HepG2 (cell line): ENCODE measurements around the gene PLEKHA3. TPM values are rescaled to one million over a fixed set of nuclear protein-coding genes. Genes with fewer than 3 reads are reported as not detected.

ENCODE experiments used
- ATAC-seq: fragments of 200-7000 bp; cut with Tn5 transposase; 3 replicates; pipeline ENCODE4 v1.9.1; 2020; ENCODE audit warnings: mild to moderate bottlenecking, moderate library complexity
- BruUV-seq: library from RNA; stranded (reverse); fragments of 400-500 nt; replicated peaks from 2 replicates; lab custom pipeline; 2021; lab: Mats Ljungman, UMichigan
- CTCF ChIA-PET: fragments of 300-600 bp; formaldehyde crosslinking; extraction: SDS; loops from one replicate; lab custom pipeline; 2021; ENCODE audit warnings: low total read pairs, inconsistent platforms, low intra/inter-chr PET ratio; lab: Yijun Ruan, JAX
- POLR2A ChIA-PET: fragments of 350-600 bp; sonication (Branson Sonifier 250); formaldehyde crosslinking; loops from one replicate; lab custom pipeline; 2020; ENCODE audit warnings: antibody characterized with exemption, inconsistent platforms; lab: Yijun Ruan, JAX
- DNase-seq: peaks from one replicate; pipeline ENCODE4 v3.0.0-alpha.2; 2015; ENCODE audit warnings: low spot score
- FAIRE-seq: peaks from 3 replicates; lab custom pipeline; 2011; peaks lifted over from hg19 to GRCh38; lab: Jason Lieb, UNC
- H2AFZ ChIP-seq: one replicate; pipeline ENCODE4 v1.6.1; 2011; ENCODE audit warnings: low read length, inconsistent platforms
- H3K27ac ChIP-seq: fragments of 300-600 bp; 3 replicates; pipeline ENCODE4 v1.8.0; 2011; ENCODE audit warnings: mixed run types, mild to moderate bottlenecking, mixed read lengths, low read length, inconsistent platforms; ENCODE audit not compliant: insufficient read depth; ENCODE audit errors: extremely low read length
- H3K27me3 ChIP-seq, 2 experiments: fragments of 200-600 bp in 1 of 2; 2 replicates in 1 of 2; 3 replicates in 1 of 2; pipeline versions ENCODE4 v1.6.0 to v1.8.0; 2011; ENCODE audit warnings: low read length in 2 of 2, mild to moderate bottlenecking in 2 of 2, moderate library complexity in 2 of 2, inconsistent platforms in 1 of 2; ENCODE audit not compliant: insufficient read depth in 2 of 2, control insufficient read depth in 1 of 2
- H3K36me3 ChIP-seq, 2 experiments: fragments of 200-600 bp in 1 of 2; replicated peaks in 1 of 2; 2 replicates in 1 of 2; 3 replicates in 1 of 2; pipeline versions ENCODE4 v1.5.1 to v1.8.0; 2011; ENCODE audit warnings: low read length in 2 of 2, inconsistent platforms in 1 of 2; ENCODE audit not compliant: insufficient read depth in 2 of 2, control insufficient read depth in 1 of 2
- H3K4me1 ChIP-seq: 2 replicates; pipeline ENCODE4 v1.5.1; 2012; ENCODE audit warnings: low read length, inconsistent platforms; ENCODE audit not compliant: insufficient read depth
- H3K4me2 ChIP-seq: 2 replicates; pipeline ENCODE4 v1.6.0; 2011; ENCODE audit warnings: low read depth, low read length, inconsistent platforms
- H3K4me3 ChIP-seq, 3 experiments: fragments of 200-600 bp in 1 of 3; sonication (generic), shearing (Covaris generic) in 1 of 3; replicated peaks in 1 of 3; 2 replicates each; pipeline ENCODE4 v1.5.1; 2011 to 2016; ENCODE audit warnings: low read length in 3 of 3, inconsistent platforms in 2 of 3, low read depth in 2 of 3, mild to moderate bottlenecking in 2 of 3, control low read depth in 1 of 3, mixed read lengths in 1 of 3; ENCODE audit not compliant: insufficient read depth in 1 of 3
- H3K79me2 ChIP-seq: one replicate; pipeline ENCODE4 v1.6.1; 2011; ENCODE audit warnings: low read length, inconsistent platforms; ENCODE audit not compliant: insufficient read depth
- H3K9ac ChIP-seq: 2 replicates; pipeline ENCODE4 v1.6.0; 2011; ENCODE audit warnings: mild to moderate bottlenecking, low read depth, low read length, inconsistent platforms; ENCODE audit not compliant: insufficient read depth
- H3K9me3 ChIP-seq: 2 replicates; pipeline ENCODE4 v1.5.1; 2012; ENCODE audit warnings: mild to moderate bottlenecking, low read length
- H4K20me1 ChIP-seq: 2 replicates; pipeline ENCODE4 v1.6.0; 2011; ENCODE audit warnings: inconsistent platforms, mild to moderate bottlenecking, low read length, moderate library complexity; ENCODE audit not compliant: insufficient read depth
- FOSL2 ChIP-seq: sonication (generic); formaldehyde crosslinking; IDR thresholded peaks from 2 replicates; pipeline ENCODE4 v1.4.0; 2020; ENCODE audit warnings: missing genetic modification reagents
- NCOR1 ChIP-seq: fragments of 200-600 bp; sonication (generic); IDR thresholded peaks from 2 replicates; pipeline ENCODE4 v1.7.0; 2017; ENCODE audit warnings: antibody characterized with exemption, low read length, borderline replicate concordance
- PHF21A ChIP-seq: sonication (generic); formaldehyde crosslinking; IDR thresholded peaks from 2 replicates; pipeline ENCODE4 v1.5.0; 2020; ENCODE audit warnings: mild to moderate bottlenecking, missing genetic modification reagents
- TCF7L2 ChIP-seq: IDR thresholded peaks from 2 replicates; pipeline ENCODE4 v1.6.1; 2011; ENCODE audit warnings: mild to moderate bottlenecking, low read depth, low read length, moderate library complexity
- ZNF101 ChIP-seq: sonication (generic); formaldehyde crosslinking; IDR thresholded peaks from 2 replicates; pipeline ENCODE4 v1.4.0; 2020; ENCODE audit warnings: mild to moderate bottlenecking, low read depth, missing genetic modification reagents, borderline replicate concordance
- ZNF7 ChIP-seq: IDR thresholded peaks from 2 replicates; pipeline ENCODE4 v1.6.1; 2016; ENCODE audit warnings: missing biosample characterization, missing genetic modification reagents
- ZNF768 ChIP-seq: sonication (generic); formaldehyde crosslinking; IDR thresholded peaks from 2 replicates; pipeline ENCODE4 v1.4.0; 2020; ENCODE audit warnings: missing genetic modification reagents
- WGBS: methylation state at CpG from one replicate; pipeline ENCODE4 v1.1.6; 2017; ENCODE audit warnings: low lambda C conversion rate; 5-methylcytosine and 5-hydroxymethylcytosine counted together
- in situ Hi-C: cut with HindIII; loops from 2 replicates; pipeline ENCODE4 v1.10.0; 2017; ENCODE audit warnings: low pct_unique_long_range_greater_than_20kb; ENCODE audit not compliant: extremely low pct_ligation_motif_present
- intact Hi-C: fragments of 100-400 bp; cut with micrococcal nuclease; formaldehyde crosslinking; loops from one replicate; pipeline ENCODE4 v1.10.0; 2022; ENCODE audit not compliant: unreplicated experiment
- polyA plus RNA-seq, 8 experiments: library from polyadenylated mRNA; depleted of rRNA in 3 of 8; stranded (reverse) in 7 of 8; unstranded in 1 of 8; fragments of >200 nt; fragmentation: Illumina TruSeq in 4 of 8; extraction: Trizol in 4 of 8; gene quantifications; 2 replicates each; pipeline versions ENCODE4 v1.2.1 to v1.2.3, GENCODE V29; 2011 to 2016; ENCODE audit warnings: low read depth in 4 of 8, missing spikeins in 1 of 8, mixed read lengths in 1 of 8; ENCODE audit not compliant: insufficient read depth in 1 of 8
- total RNA-seq, 5 experiments: library from RNA; depleted of rRNA; stranded (reverse); fragments of >200 nt; fragmentation: Illumina TruSeq; extraction: Trizol; gene quantifications; 2 replicates each; pipeline ENCODE4 v1.2.3, GENCODE V29; 2016; ENCODE audit warnings: low read depth in 1 of 5
- TF ChIP-seq, protein P1 (sequence below): sonication (generic); formaldehyde crosslinking; IDR thresholded peaks from 2 replicates; pipeline ENCODE4 v1.4.0; 2020; ENCODE audit warnings: mild to moderate bottlenecking, missing genetic modification reagents, borderline replicate concordance
- TF ChIP-seq, protein P2 (sequence below): sonication (generic); formaldehyde crosslinking; IDR thresholded peaks from 2 replicates; pipeline ENCODE4 v1.5.0; 2020; ENCODE audit warnings: missing genetic modification reagents
- TF ChIP-seq, protein P3 (sequence below): sonication (generic); formaldehyde crosslinking; conservative IDR thresholded peaks from 2 replicates; pipeline ENCODE4 v1.4.0; 2020; ENCODE audit warnings: missing genetic modification reagents

Gene PLEKHA3
- total and polyA plus RNA-seq, 2 of the 13 experiments (the other 11 are each of a cell fraction or from before 2014, with no cell fraction given): 11.7 to 23.1 TPM

DNA sequence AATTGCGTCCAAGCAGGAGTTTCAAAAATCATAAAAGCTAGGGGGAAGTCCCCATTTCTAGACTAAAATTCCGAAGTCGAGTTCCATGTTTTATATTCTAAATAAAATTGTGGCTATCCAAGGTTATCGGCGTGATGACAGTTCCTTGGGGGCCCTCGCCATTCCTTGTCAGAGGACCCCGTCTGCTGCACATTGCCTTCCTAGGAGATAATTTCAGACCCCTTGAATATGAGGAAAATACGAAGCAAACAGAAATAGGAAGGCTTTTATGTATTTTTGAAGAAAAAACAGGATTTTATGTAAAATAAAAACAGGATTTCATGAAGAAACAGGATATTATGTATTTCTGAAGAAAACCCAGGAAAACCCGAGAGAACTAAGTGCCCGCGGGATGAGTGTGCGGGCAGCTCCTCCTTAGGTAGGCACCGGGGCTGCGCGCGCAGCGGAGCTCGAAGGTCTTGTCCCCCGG is 465 bp upstream of the PLEKHA3 start (continued):
- TF ChIP-seq, protein P1, sequence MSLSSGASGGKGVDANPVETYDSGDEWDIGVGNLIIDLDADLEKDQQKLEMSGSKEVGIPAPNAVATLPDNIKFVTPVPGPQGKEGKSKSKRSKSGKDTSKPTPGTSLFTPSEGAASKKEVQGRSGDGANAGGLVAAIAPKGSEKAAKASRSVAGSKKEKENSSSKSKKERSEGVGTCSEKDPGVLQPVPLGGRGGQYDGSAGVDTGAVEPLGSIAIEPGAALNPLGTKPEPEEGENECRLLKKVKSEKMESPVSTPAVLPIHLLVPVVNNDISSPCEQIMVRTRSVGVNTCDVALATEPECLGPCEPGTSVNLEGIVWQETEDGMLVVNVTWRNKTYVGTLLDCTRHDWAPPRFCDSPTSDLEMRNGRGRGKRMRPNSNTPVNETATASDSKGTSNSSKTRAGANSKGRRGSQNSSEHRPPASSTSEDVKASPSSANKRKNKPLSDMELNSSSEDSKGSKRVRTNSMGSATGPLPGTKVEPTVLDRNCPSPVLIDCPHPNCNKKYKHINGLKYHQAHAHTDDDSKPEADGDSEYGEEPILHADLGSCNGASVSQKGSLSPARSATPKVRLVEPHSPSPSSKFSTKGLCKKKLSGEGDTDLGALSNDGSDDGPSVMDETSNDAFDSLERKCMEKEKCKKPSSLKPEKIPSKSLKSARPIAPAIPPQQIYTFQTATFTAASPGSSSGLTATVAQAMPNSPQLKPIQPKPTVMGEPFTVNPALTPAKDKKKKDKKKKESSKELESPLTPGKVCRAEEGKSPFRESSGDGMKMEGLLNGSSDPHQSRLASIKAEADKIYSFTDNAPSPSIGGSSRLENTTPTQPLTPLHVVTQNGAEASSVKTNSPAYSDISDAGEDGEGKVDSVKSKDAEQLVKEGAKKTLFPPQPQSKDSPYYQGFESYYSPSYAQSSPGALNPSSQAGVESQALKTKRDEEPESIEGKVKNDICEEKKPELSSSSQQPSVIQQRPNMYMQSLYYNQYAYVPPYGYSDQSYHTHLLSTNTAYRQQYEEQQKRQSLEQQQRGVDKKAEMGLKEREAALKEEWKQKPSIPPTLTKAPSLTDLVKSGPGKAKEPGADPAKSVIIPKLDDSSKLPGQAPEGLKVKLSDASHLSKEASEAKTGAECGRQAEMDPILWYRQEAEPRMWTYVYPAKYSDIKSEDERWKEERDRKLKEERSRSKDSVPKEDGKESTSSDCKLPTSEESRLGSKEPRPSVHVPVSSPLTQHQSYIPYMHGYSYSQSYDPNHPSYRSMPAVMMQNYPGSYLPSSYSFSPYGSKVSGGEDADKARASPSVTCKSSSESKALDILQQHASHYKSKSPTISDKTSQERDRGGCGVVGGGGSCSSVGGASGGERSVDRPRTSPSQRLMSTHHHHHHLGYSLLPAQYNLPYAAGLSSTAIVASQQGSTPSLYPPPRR (CRISPR knock-in tag): no peak
- no peak for TF ChIP-seq TCF7L2
- TF ChIP-seq, protein P2, sequence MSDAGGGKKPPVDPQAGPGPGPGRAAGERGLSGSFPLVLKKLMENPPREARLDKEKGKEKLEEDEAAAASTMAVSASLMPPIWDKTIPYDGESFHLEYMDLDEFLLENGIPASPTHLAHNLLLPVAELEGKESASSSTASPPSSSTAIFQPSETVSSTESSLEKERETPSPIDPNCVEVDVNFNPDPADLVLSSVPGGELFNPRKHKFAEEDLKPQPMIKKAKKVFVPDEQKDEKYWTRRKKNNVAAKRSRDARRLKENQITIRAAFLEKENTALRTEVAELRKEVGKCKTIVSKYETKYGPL (CRISPR knock-in tag): no peak
- TF ChIP-seq, protein P3, sequence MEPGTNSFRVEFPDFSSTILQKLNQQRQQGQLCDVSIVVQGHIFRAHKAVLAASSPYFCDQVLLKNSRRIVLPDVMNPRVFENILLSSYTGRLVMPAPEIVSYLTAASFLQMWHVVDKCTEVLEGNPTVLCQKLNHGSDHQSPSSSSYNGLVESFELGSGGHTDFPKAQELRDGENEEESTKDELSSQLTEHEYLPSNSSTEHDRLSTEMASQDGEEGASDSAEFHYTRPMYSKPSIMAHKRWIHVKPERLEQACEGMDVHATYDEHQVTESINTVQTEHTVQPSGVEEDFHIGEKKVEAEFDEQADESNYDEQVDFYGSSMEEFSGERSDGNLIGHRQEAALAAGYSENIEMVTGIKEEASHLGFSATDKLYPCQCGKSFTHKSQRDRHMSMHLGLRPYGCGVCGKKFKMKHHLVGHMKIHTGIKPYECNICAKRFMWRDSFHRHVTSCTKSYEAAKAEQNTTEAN (CRISPR knock-in tag): no peak

DNA sequence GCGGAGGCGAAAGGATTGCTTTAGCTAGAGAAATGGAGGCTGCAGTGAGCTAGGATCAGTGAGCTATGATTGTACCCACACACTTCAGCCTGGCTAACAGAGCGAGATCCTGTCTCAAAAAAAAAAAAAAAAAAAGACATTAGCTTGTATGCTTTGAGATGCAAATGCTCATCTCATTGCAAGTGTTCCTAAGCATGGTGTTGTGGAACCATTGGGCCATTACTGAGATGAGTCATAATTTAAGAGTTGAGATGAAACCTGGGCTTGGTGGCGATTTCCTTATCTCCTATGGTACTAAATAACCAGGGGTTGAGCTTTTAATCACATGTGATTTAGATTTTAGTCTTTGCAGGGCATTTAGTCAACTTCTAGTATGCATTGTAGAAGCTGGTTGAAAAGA is 2.2 kb downstream of the PLEKHA3 start:
- Histone ChIP-seq H3K4me3 (peak overlapping the region in 1 of 3 experiments; percentile 80; a peak in 1 of 6 replicates), H4K20me1 (peaks cover 9% of the 10 kb centered on the region; the same call in 1 of the 2 replicates), H3K4me2 (peak overlapping the region; percentile 91), H3K27me3 (no peaks in the 10 kb centered on the region; a peak in 1 of 5 replicates), H2AFZ (no peak overlapping the region), H3K27ac (no peak overlapping the region), H3K4me1 (peaks cover 43% of the 10 kb centered on the region), H3K9ac (peak overlapping the region; percentile 86; the same call in 1 of the 2 replicates), H3K9me3 (no peaks in the 10 kb centered on the region), H3K36me3 (peaks cover 0 to 19% of the 10 kb centered on the region in 2 experiments), H3K79me2 (peaks cover 51% of the 10 kb centered on the region)
- no peak for FAIRE-seq
- ATAC-seq: no peak
- intact Hi-C loops (no loop called here), in situ Hi-C loops (no loop called here)
- DNase-seq: no peak
- CTCF ChIA-PET: no interaction called here
- no peak for TF ChIP-seq ZNF7 (CRISPR knock-in tag)
- TF ChIP-seq ZNF768 (CRISPR knock-in tag): no peak
- no peak for TF ChIP-seq ZNF101 (CRISPR knock-in tag)
- TF ChIP-seq FOSL2 (CRISPR knock-in tag): peak; percentile 28; the same call in 1 of the 2 replicates
- no peak for TF ChIP-seq NCOR1
- TF ChIP-seq PHF21A (CRISPR knock-in tag): 0 out of 2 replicates have a peak, but pooled peaks have one; percentile 14
- BruUV-seq: no TSS peak
- 94% methylated on average over 4 of the region's 4 CpGs for WGBS
- POLR2A ChIA-PET: interaction anchor here (0.7 to 4.6 kb wide), 2 partner anchors 16 to 32 kb away, joined by 3 to 74 read pairs; partner anchors contain the start of genes PJVK and PRKRA
